Activated CD4-positive, alpha-beta T cell treated with anti-CD3 and anti-CD28 coated beads, Interleukin-2, amount 10 ng/mL, durations not matched to agents 24 days and 14 days (primary cell): ENCODE data around the gene IFIT5. TPM values are rescaled to one million over a fixed set of nuclear protein-coding genes. Genes with fewer than 3 reads are reported as not detected.
"Not testable (repeated sequence)": the region's sequence is repeated elsewhere in the genome, so short reads cannot be mapped to it uniquely, and the experiment has no call there.

Experiments used
- DNase-seq: peaks from one replicate; pipeline ENCODE4 v3.0.0; 2022
- H3K27ac Mint-ChIP-seq: one replicate; pipeline ENCODE4 v1.8.0; 2022; ENCODE audit warnings: mild to moderate bottlenecking, mixed read lengths
- H3K27me3 Mint-ChIP-seq: one replicate; pipeline ENCODE4 v1.8.0; 2022; ENCODE audit warnings: mixed read lengths
- H3K36me3 Mint-ChIP-seq: one replicate; pipeline ENCODE4 v1.8.0; 2022; ENCODE audit warnings: low read depth, mild to moderate bottlenecking, mixed read lengths
- H3K4me1 Mint-ChIP-seq: one replicate; pipeline ENCODE4 v1.8.0; 2021; ENCODE audit warnings: mixed read lengths
- H3K4me3 Mint-ChIP-seq: one replicate; pipeline ENCODE4 v1.8.0; 2022; ENCODE audit warnings: mild to moderate bottlenecking, moderate library complexity, mixed read lengths
- H3K9me3 Mint-ChIP-seq: one replicate; pipeline ENCODE4 v1.8.0; 2021; ENCODE audit warnings: mixed read lengths
- intact Hi-C: fragments of 100-400 bp; cut with micrococcal nuclease; formaldehyde crosslinking; loops from one replicate; pipeline ENCODE4 v1.15.1; 2023
- total RNA-seq: library from RNA; stranded (reverse); gene quantifications from 2 replicates; pipeline ENCODE4 v1.2.3, GENCODE V29; 2022

The IFIT5 gene
- total RNA-seq, 1 donor from 2014 or later: 9.5 TPM

GRCh38 chr10:89426230-89426868 is 12.0 kb downstream of the IFIT5 start:
- Mint-ChIP-seq H3K27ac (no peak overlapping the region), H3K36me3 (peaks cover 14% of the 10 kb centered on the region), H3K9me3 (no peaks in the 10 kb centered on the region), H3K27me3 (peaks cover 17% of the 10 kb centered on the region), H3K4me1 (no peaks in the 10 kb centered on the region), H3K4me3 (no peak overlapping the region)
- intact Hi-C loops: loop anchor here (1.0 to 10.0 kb wide), 2 partner anchors 138 to 368 kb away; no protein-coding TSS in a partner anchor
- peak; percentile 71 for DNase-seq

DNA sequence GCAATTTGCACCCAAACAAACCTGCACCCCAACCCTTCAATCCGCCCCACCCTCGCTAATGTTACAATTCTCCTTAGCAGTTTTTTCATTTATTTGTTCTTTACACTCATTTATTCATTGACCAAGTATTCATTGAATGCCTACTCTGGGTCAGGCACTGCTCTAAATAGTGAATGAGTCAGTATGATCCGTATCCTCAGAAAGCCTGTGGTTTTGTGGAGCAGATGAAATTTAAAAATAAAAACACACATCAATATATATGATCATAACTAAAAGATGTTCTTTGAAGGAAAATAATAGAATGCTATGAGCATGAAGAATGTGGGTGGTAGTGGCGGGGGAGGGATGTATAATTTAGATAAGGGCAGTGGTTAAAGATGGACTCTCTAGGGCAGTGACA is 13.3 kb downstream of the IFIT5 start:
- intact Hi-C loops: loop anchor here (10.0 kb wide), 1 partner anchor 367 kb away; no protein-coding TSS in a partner anchor
- no peak overlapping the region for H3K4me3 Mint-ChIP-seq
- DNase-seq: no peak
- H3K27ac Mint-ChIP-seq: no peak overlapping the region
- H3K4me1 Mint-ChIP-seq: no peaks in the 10 kb centered on the region
- peaks cover 4% of the 10 kb centered on the region for H3K36me3 Mint-ChIP-seq
- no peaks in the 10 kb centered on the region for H3K9me3 Mint-ChIP-seq
- peaks cover 23% of the 10 kb centered on the region for H3K27me3 Mint-ChIP-seq

GRCh38 chr10:89428877-89429276 is 14.5 kb downstream of the IFIT5 start:
- H3K27ac Mint-ChIP-seq: no peak overlapping the region
- H3K9me3 Mint-ChIP-seq: no peaks in the 10 kb centered on the region
- no peak for DNase-seq
- H3K36me3 Mint-ChIP-seq: no peaks in the 10 kb centered on the region
- intact Hi-C loops: loop anchor here (10.0 kb wide), 1 partner anchor 366 kb away; no protein-coding TSS in a partner anchor
- no peaks in the 10 kb centered on the region for H3K4me1 Mint-ChIP-seq
- H3K4me3 Mint-ChIP-seq: no peak overlapping the region
- H3K27me3 Mint-ChIP-seq: peaks cover 31% of the 10 kb centered on the region

DNA sequence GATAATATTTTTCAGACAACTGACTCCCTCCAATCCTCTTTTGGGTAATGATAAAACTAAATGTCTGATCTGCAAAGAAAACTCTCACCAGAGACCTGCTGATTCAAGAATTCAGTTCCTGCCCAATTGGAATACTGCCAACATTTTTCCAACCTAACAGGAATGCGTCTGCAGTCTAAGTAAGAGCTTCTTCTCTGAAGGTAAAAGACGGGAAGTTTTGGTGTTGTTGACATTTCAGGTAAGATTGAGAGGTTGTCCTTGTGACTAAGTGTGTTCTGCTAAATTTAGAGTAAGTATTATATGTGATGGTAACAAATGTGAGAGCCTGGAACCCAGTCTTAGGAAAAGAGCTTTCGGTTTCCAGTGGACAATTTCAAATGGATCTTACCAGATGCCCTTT is 17.6 kb downstream of the IFIT5 start:
- H3K27me3 Mint-ChIP-seq: peaks cover 53% of the 10 kb centered on the region

DNA sequence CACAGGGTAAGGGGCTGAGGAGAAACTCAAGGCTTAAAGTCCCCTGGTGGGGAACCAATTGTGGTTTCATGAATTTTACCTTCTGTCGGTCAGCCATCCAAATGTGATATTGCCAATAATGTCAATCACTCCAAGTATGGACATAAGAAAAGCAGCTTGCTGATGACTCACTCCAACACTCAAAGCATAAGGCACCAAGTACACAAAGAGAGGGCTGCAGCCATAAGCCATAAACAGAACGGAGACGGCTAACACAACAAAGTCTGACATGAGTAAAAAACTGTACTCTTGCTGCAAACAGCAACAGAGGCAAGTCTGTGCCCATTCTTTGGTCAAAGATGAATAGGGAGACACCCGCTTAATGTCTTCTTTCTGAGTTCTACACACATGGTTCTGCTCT is 24.2 kb downstream of the IFIT5 start:
- H3K4me3 Mint-ChIP-seq: no peak overlapping the region
- no peaks in the 10 kb centered on the region for H3K36me3 Mint-ChIP-seq
- peaks cover 44% of the 10 kb centered on the region for H3K27me3 Mint-ChIP-seq
- H3K9me3 Mint-ChIP-seq: no peaks in the 10 kb centered on the region
- H3K27ac Mint-ChIP-seq: no peak overlapping the region
- no peaks in the 10 kb centered on the region for H3K4me1 Mint-ChIP-seq
- no peak for DNase-seq
- intact Hi-C loops: no loop called here

More for the DNA sequence above, 17.6 kb downstream of the IFIT5 start:
- intact Hi-C loops: no loop called here
- Mint-ChIP-seq H3K4me1 (no peaks in the 10 kb centered on the region), H3K4me3 (no peak overlapping the region), H3K9me3 (no peaks in the 10 kb centered on the region), H3K36me3 (no peaks in the 10 kb centered on the region), H3K27ac (no peak overlapping the region)
- DNase-seq: no peak

GRCh38 chr10:89440226-89441009 is 26.1 kb downstream of the IFIT5 start:
- intact Hi-C loops: no loop called here
- DNase-seq: no peak
- Mint-ChIP-seq H3K4me1 (no peaks in the 10 kb centered on the region), H3K36me3 (no peaks in the 10 kb centered on the region), H3K9me3 (no peaks in the 10 kb centered on the region), H3K4me3 (no peak overlapping the region), H3K27me3 (peaks cover 29% of the 10 kb centered on the region), H3K27ac (no peak overlapping the region)

DNA sequence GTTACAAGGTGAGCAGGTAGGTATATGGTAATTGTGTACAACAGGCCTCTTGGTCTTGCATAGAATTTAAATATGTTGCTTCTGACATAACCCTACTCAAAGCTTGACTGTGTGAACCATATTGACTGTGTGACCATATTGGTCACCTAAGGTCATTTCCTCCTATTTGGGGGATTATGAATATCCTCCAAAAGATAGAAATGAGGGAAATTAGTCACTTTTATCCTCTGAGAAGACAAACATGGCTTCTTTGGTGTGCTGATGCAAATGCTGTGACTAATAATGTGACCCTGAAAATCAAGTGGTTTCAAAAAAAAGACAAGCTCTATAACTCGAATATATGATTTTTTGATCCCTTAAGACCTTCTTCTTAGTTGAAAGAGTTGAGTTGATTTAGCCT is 27.9 kb downstream of the IFIT5 start:
- Mint-ChIP-seq H3K4me3 (no peak overlapping the region), H3K27ac (no peak overlapping the region), H3K9me3 (peaks cover 3% of the 10 kb centered on the region), H3K36me3 (no peaks in the 10 kb centered on the region), H3K4me1 (no peaks in the 10 kb centered on the region), H3K27me3 (peaks cover 26% of the 10 kb centered on the region)
- intact Hi-C loops: no loop called here
- no peak for DNase-seq

- H3K4me1 Mint-ChIP-seq, H3K4me3 Mint-ChIP-seq, intact Hi-C loops, DNase-seq, H3K9me3 Mint-ChIP-seq, H3K27ac Mint-ChIP-seq, H3K36me3 Mint-ChIP-seq: not testable (repeated sequence)
- peaks cover 23% of the 10 kb centered on the region for H3K27me3 Mint-ChIP-seq
Observed at GRCh38 chr10:89444819-89445218, 30.5 kb downstream of the IFIT5 start.

DNA sequence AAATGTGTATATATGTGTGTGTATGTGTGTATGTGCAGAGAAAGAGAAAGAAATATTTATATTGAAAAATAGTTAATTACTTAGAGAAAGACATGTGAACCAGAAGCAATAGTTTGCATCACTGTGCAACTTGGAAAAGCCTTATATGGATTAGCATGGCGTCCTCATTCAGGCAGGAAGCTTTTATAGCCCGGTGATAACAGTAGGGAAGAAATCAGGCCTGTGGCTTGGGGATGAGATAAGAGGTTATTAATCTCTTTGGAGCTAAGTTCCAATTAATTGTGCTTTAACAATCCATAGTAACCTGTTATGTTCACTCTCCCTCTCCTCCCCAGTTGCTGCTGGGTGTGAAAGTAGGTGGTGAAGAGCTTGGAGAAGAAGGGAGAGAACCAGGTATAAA is 36.5 kb downstream of the IFIT5 start:
- H3K9me3 Mint-ChIP-seq: peaks cover 7% of the 10 kb centered on the region
- H3K27me3 Mint-ChIP-seq: peaks cover 25% of the 10 kb centered on the region
- no peaks in the 10 kb centered on the region for H3K36me3 Mint-ChIP-seq
- no peak overlapping the region for H3K27ac Mint-ChIP-seq
- H3K4me3 Mint-ChIP-seq: no peak overlapping the region
- no peaks in the 10 kb centered on the region for H3K4me1 Mint-ChIP-seq
- no peak for DNase-seq
- intact Hi-C loops: no loop called here

- Mint-ChIP-seq H3K4me3 (no peak overlapping the region), H3K27me3 (peaks cover 22% of the 10 kb centered on the region), H3K4me1 (no peaks in the 10 kb centered on the region), H3K36me3 (no peaks in the 10 kb centered on the region), H3K9me3 (peaks cover 6% of the 10 kb centered on the region), H3K27ac (no peak overlapping the region)
- DNase-seq: no peak
- intact Hi-C loops: no loop called here
Observed at GRCh38 chr10:89452193-89452592, 37.8 kb downstream of the IFIT5 start.

DNA sequence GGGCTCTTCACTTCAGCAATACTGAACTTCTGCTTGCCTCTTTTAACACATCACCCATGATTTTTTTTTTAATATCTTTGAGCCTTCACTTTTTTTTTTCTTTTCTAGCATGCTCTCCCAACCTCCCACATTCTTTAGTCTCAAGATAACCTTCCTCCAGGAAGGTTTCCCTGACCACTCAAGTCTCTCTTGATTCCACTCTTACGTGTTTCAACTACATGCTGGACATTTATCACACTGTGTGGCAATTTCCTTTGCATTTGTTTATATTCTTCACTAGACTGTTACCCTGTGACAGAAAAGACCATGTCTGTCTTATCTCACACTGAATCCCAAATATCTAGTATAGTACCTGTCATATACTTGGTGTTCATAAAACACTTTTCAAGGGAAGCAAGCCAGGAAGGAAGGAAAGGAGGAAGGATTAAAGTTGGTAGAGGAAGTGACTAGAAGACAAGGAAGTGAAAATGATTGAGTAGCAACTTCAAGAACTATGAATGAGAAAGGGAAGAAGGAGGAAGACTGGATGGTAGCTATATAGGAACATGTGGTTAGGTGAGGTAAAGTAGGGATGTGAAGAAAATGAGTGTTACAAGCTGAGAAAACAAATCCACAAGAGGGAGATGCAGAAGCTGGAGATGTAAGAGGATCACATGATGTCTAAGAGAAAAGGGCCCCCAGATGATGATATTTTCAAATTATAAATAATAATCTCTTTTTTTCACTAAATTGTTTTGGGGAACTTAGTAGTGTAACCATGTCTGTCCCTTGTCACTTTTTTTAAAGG is 40.4 kb downstream of the IFIT5 start:
- peaks cover 20% of the 10 kb centered on the region for H3K27me3 Mint-ChIP-seq
- no peaks in the 10 kb centered on the region for H3K4me1 Mint-ChIP-seq
- intact Hi-C loops: no loop called here
- no peak overlapping the region for H3K4me3 Mint-ChIP-seq
- no peaks in the 10 kb centered on the region for H3K36me3 Mint-ChIP-seq
- H3K27ac Mint-ChIP-seq: no peak overlapping the region
- no peak for DNase-seq
- H3K9me3 Mint-ChIP-seq: no peaks in the 10 kb centered on the region

DNA sequence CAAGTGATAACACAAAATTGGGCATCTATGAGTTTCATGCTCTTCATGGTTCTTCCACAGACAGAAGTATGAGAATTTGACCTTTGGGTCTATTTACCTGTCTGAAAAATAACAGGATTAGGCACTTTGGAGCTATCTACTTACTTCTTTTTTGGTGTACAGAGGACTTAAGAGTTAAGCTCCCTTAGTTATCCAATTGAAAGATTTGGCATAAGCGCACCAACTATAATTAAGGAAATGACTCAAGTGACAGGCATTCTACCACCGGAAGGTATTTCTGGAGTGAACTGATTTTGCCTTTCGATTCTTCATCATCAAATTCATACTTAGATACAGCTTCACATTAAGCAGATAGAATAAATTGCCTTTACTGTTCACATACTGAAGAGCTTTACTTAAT is 43.9 kb downstream of the IFIT5 start:
- Mint-ChIP-seq H3K36me3 (no peaks in the 10 kb centered on the region), H3K27me3 (peaks cover 28% of the 10 kb centered on the region), H3K27ac (no peak overlapping the region), H3K4me1 (no peaks in the 10 kb centered on the region), H3K9me3 (no peaks in the 10 kb centered on the region), H3K4me3 (no peak overlapping the region)
- intact Hi-C loops: no loop called here
- DNase-seq: no peak

- Mint-ChIP-seq H3K4me3 (no peak overlapping the region), H3K4me1 (no peaks in the 10 kb centered on the region), H3K36me3 (no peaks in the 10 kb centered on the region), H3K27ac (no peak overlapping the region), H3K27me3 (peaks cover 28% of the 10 kb centered on the region), H3K9me3 (no peaks in the 10 kb centered on the region)
- intact Hi-C loops: no loop called here
- no peak for DNase-seq
Observed at GRCh38 chr10:89458784-89459183, 44.4 kb downstream of the IFIT5 start.
